A549 treated with AZD9567 at 1 μM for 4 hours (cell line): ENCODE measurements around the gene KCNMB3. TPM values are rescaled to one million over a fixed set of nuclear protein-coding genes. Genes with fewer than 3 reads are reported as not detected.

ENCODE experiments used
- total RNA-seq: library from RNA; stranded (reverse); fragments of 200-300 nt; extraction: Qiagen RNA extraction; gene quantifications from 5 replicates; pipeline ENCODE4 v1.2.3, GENCODE V29; 2022; ENCODE audit not compliant: insufficient read depth

KCNMB3 gene
- 1.1 to 1.5 TPM (median 1.3 TPM) in 4 of 5 replicates, not detected in the other for total RNA-seq

DNA sequence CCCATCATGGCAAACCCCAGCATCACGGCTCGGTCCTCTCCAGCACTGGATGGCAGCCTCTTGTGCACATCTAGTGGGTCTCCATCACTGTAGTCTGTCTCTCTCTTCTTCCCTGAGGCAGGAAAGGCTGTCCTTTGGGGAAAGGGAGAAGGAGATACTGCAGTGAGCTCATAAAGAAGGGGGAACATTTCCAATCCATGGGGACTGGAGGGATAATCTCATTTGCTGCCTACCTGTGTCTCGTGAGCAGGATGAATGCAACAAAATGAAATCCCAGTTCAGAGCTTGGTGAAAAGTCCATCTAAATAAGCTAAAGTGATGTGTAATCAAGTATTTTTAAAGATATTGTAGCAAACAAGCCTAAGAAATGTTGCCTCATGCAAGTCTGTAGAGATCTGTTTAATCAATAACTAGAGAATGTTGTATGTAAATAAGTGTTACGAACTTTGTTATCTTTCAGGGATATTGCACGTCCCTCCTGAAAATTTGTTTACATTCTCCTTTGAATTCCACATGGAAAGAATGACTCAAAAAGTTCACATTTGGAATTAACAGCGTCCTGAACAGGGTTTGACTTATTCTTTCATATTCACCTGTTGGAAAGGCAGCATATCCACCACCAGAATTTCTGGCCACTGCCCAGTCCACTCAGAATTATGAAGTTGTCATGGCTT, at the start of gene KCNMB3:
KCNMB3 (minus strand) TSS at position 312 of the 674 bp plus-strand sequence; CDS start at position 188, 124 bp downstream.

Other genes with a start within 250 kb of the KCNMB3 start
- 5.1 to 7.9 TPM (median 6.5 TPM) in 5 replicates for gene ZMAT3, start 179.3 kb downstream of the KCNMB3 start, total RNA-seq
- 5.8 to 29.3 TPM (median 7.5 TPM) in 5 replicates for gene PIK3CA, start 102.8 kb downstream of the KCNMB3 start, total RNA-seq
- 20.1 to 33.0 TPM (median 22.4 TPM) in 5 replicates for gene ZNF639, start 71.9 kb upstream of the KCNMB3 start, total RNA-seq
- 16.5 to 22.4 TPM (median 19.1 TPM) in 5 replicates for gene MFN1, start 96.6 kb upstream of the KCNMB3 start, total RNA-seq
- 10.7 to 16.4 TPM (median 15.6 TPM) in 5 replicates for gene GNB4, start 200.4 kb upstream of the KCNMB3 start, total RNA-seq